Lower leg skin (tissue), 3 donors: ENCODE measurements around the gene TXN.

Experiments used
- CTCF ChIP-seq, 3 donors: fragments of 450-650 bp; IDR thresholded peaks; one replicate each; pipeline ENCODE4 v1.5.1; 2016; ENCODE audit warnings: antibody characterized with exemption in 3 of 3, mild to moderate bottlenecking in 3 of 3, moderate library complexity in 2 of 3
- POLR2A ChIP-seq, 2 donors: fragments of 450-650 bp; IDR thresholded peaks; one replicate each; pipeline ENCODE4 v1.6.1; 2016 to 2017; ENCODE audit warnings: antibody characterized with exemption in 2 of 2, mild to moderate bottlenecking in 1 of 2, moderate library complexity in 1 of 2

- TF ChIP-seq CTCF (IDR thresholded peaks at IDR 0.05) = no peak
- no peak for TF ChIP-seq POLR2A (IDR thresholded peaks at IDR 0.05)
Observed at GRCh38 chr9:110290001-110290400, 33.7 kb upstream of the TXN start.
